Mononuclear cell (primary cell): Measurements from ENCODE around the gene TMSB15B. TPM values are rescaled to one million over a fixed set of nuclear protein-coding genes. Genes with fewer than 3 reads are reported as not detected.
"Not testable (repeated sequence)": the region's sequence is repeated elsewhere in the genome, so short reads cannot be mapped to it uniquely, and the experiment has no call there.

Experiments used
- H3K27me3 ChIP-seq: 2 replicates; pipeline ENCODE4 v1.6.0; 2011; ENCODE audit warnings: low read length, control low read depth; ENCODE audit not compliant: insufficient read depth
- H3K4me1 ChIP-seq: 2 replicates; pipeline ENCODE4 v1.5.1; 2011; ENCODE audit warnings: mild to moderate bottlenecking, low read length, control low read depth; ENCODE audit not compliant: insufficient read depth
- H3K4me3 ChIP-seq: 2 replicates; pipeline ENCODE4 v1.5.1; 2011; ENCODE audit warnings: mild to moderate bottlenecking, low read length, moderate library complexity
- H3K9me3 ChIP-seq: 2 replicates; pipeline ENCODE4 v1.5.1; 2011; ENCODE audit warnings: low read depth, mild to moderate bottlenecking, control low read depth, low read length
- total RNA-seq: library from RNA; depleted of rRNA; stranded (reverse); fragments of >200 nt; gene quantifications from one replicate; pipeline ENCODE4 v1.2.3, GENCODE V29; 2012

The TMSB15B gene
- total RNA-seq, 1 donor, result 5.9 TPM

DNA sequence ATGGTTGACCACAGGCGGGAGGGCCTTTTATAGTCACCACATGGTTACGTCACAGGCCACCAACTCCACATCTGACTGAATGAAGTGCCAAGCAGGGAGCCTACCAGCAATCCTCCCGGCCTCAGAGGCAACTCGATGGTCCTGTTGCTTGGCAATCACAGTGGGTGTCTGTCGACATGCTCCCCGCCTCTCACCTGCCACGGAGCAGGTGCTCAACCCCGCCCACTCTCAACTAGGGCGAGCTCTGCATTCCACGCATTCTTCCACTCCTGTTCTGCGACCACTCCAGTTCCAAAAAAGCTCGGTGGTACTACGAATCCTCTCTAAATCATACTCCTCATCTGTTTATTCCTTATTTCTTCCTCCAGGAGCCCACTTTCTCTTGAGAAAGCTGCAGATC lies 21.1 kb downstream of the TMSB15B start:
- H3K4me1 ChIP-seq, H3K4me3 ChIP-seq, H3K9me3 ChIP-seq, H3K27me3 ChIP-seq: not testable (repeated sequence)

DNA sequence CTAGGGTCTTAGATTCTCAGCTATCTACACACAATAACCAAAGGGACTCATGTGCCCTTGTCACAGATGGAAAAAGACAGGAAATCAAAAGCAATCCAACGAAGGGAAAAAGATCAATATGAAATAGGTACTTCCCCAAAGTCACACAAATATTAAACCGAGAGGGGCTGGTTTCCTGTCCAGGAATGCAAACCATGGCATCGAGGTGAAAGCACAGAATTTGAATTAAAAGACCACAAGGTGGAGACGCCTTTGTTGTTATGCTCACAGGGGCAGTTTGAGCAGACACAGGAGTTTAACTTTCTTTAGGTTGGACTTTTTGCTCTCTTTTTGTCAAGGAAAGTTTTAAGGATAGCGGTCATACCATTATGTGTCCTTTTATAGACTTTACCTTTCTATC lies 36.8 kb downstream of the TMSB15B start:
- Histone ChIP-seq H3K4me1 (no peaks in the 10 kb centered on the region), H3K27me3 (no peaks in the 10 kb centered on the region), H3K4me3 (no peak overlapping the region), H3K9me3 (no peaks in the 10 kb centered on the region)

DNA sequence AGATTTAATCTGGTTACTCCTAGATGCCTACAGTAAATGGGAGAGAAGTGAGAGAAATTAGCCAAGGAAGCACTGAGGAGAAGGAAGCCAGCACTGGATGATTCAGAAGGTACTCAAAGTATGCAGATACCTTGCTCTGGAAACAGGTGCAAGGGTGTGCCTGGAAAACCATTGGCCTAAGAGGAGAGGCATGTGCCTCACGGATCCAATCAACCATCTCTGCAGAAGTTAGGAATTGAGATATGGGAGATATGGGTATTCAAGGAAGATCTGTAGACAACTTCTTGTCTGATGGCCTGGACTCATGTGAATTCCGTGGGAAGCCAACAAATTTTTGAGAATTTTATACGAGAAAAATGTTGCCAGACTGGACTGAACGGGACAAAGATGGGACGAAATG lies 46.4 kb downstream of the TMSB15B start:
- Histone ChIP-seq H3K9me3 (no peaks in the 10 kb centered on the region), H3K4me3 (no peak overlapping the region)

DNA sequence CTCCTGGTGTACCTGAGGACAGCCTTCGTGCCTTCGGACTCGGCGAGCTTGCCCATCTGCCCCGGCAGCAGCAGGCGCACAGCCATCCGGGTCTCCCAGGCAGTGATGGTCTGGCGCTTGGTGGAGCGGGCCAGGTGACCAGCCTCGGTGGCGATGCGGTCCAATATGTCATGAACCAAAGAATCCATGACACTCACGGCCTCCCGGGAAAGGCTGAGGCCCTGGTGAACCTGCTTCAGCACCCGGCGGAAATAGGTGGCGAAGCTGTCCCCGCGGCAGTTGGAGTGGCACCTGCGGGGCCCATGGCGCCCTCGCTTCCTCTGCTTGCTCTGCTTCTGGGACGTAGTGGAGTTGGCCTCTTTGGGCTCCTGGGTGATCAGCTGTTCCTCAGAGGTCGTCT lies 50.7 kb downstream of the TMSB15B start:
- Histone ChIP-seq H3K4me1 (no peaks in the 10 kb centered on the region), H3K27me3 (no peaks in the 10 kb centered on the region), H3K4me3 (no peak overlapping the region), H3K9me3 (no peaks in the 10 kb centered on the region)

More for the DNA sequence above, 46.4 kb downstream of the TMSB15B start:
- H3K27me3 ChIP-seq, result no peaks in the 10 kb centered on the region
- no peaks in the 10 kb centered on the region for H3K4me1 ChIP-seq

DNA sequence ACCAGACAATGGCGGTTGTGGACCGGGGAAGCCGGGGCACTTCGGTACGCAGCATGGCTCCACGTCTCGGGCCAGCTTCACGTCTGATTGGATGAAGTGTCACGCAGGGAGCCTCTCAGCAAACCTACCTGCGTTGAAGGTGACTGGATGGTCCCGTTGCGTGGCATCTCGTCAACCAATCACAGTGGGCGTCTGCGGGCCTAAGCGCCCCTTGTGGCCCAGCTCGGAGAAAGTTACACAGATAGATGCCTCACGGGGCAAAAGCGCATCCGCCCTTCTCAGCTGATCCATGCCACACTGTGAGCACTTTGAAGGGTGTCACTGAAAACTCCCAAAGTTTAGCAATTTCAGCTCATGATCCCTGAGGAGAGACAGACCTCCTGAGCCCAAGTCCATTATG lies 51.2 kb downstream of the TMSB15B start, which contains the start of gene H2BW1:
Gene H2BW1, minus strand, starts transcription at position 103 of the 400 bp plus-strand sequence. CDS start 132 bp downstream, outside the sequence.
- no peaks in the 10 kb centered on the region for H3K9me3 ChIP-seq
- no peaks in the 10 kb centered on the region for H3K27me3 ChIP-seq
- H3K4me1 ChIP-seq, result no peaks in the 10 kb centered on the region
- H3K4me3 ChIP-seq, result no peak within 1 kb of the TSS

DNA sequence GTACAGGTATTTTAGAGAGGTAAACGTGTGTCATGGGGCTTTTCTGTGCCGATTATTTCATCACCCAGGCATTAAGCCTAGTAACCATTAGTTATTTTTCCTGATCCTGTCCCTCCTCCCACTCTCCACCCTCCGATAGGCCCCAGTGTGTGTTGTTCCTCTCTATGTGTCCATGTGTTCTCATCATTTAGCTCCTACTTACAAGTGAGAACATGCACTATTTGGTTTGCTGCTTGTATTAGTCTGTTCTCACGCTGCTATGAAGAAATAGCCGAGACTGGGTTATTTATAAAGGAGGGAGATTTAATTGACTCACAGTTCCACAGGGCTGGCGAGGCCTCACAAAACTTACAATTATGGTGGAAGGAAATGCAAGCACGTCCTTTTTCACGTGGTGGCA lies 53.1 kb downstream of the TMSB15B start:
- not testable (repeated sequence) for H3K4me1 ChIP-seq, H3K9me3 ChIP-seq, H3K4me3 ChIP-seq, H3K27me3 ChIP-seq

Other genes with a start within 250 kb of the TMSB15B start
- gene PLP1, start 185.8 kb upstream of the TMSB15B start, total RNA-seq, result not detected
- gene RAB9B, start 130.4 kb upstream of the TMSB15B start, total RNA-seq, result under 0.01 TPM
- gene H2BW1, start 51.1 kb downstream of the TMSB15B start, total RNA-seq, result not detected
- gene H2BW2, start 77.3 kb downstream of the TMSB15B start, total RNA-seq, result not detected
- gene TMSB15C, start 113.6 kb downstream of the TMSB15B start, total RNA-seq, result 3.9 TPM
- gene ZCCHC18, start 149.9 kb downstream of the TMSB15B start, total RNA-seq, result 3.4 TPM
- gene SLC25A53, start 194.4 kb downstream of the TMSB15B start, total RNA-seq, result 8.3 TPM
- 35.3 TPM for gene FAM199X, start 203.8 kb downstream of the TMSB15B start, total RNA-seq